ENCODE results near the gene AMIGO3.

- TF ChIP-seq POLR2AphosphoS5 (IDR thresholded peaks at IDR 0.05; ENCODE audit: low read depth) (no peak), CTCF (conservative IDR thresholded peaks at IDR 0.05; ENCODE audit: low read depth in 2 of 2) (no peak), CREB1 (CRISPR knock-in tag; IDR thresholded peaks at IDR 0.05; ENCODE audit: low read depth) (no peak), EZH2phosphoT487 (IDR thresholded peaks at IDR 0.05; ENCODE audit: unreplicated experiment) (no peak), EZH2 (IDR thresholded peaks at IDR 0.05; ENCODE audit: low read depth, unreplicated experiment) (no peak), JUNB (IDR thresholded peaks at IDR 0.05; ENCODE audit: unreplicated experiment) (no peak), STAT1 (IDR thresholded peaks at IDR 0.05; ENCODE audit: unreplicated experiment) (no peak), REST (IDR thresholded peaks at IDR 0.05; ENCODE audit: unreplicated experiment) (no peak), NANOG (IDR thresholded peaks at IDR 0.05; ENCODE audit: borderline replicate concordance) (no peak), ZNF114 (CRISPR knock-in tag; IDR thresholded peaks at IDR 0.05) (no peak), ETS1 (IDR thresholded peaks at IDR 0.05) (no peak), ZNF331 (CRISPR knock-in tag; IDR thresholded peaks at IDR 0.05; ENCODE audit: low read depth) (no peak), ZNF462 (CRISPR knock-in tag; IDR thresholded peaks at IDR 0.05) (no peak)
Measured at GRCh38 chr3:49704629-49705028, 14.9 kb downstream of the AMIGO3 start.
